HG03159 (cell line): Measurements from ENCODE around the gene SYNE4.
"Not testable (repeated sequence)": the region's sequence is repeated elsewhere in the genome, so short reads cannot be mapped to it uniquely, and the experiment has no call there.

Experiments used
- ATAC-seq: cut with Tn5 transposase; IDR thresholded peaks from one replicate; pipeline ENCODE4 v1.9.1; 2021; ENCODE audit warnings: mild to moderate bottlenecking, moderate library complexity; ENCODE audit not compliant: unreplicated experiment

SYNE4 gene

GRCh38 chr19:35990771-35991730, 17.6 kb downstream of the SYNE4 start:
- ATAC-seq, result no peak

GRCh38 chr19:35990156-35990555, 18.5 kb downstream of the SYNE4 start:
- ATAC-seq, result no peak

GRCh38 chr19:35988824-35989223, 19.8 kb downstream of the SYNE4 start:
- ATAC-seq, result no peak

- no peak for ATAC-seq
These were observed 21.1 kb downstream of the SYNE4 start for GRCh38 chr19:35987571-35987896.

GRCh38 chr19:35986664-35987570, 21.7 kb downstream of the SYNE4 start:
- no peak for ATAC-seq

- ATAC-seq, result no peak
These were observed 22.5 kb downstream of the SYNE4 start for GRCh38 chr19:35986111-35986510.

GRCh38 chr19:35983177-35983576, 25.4 kb downstream of the SYNE4 start:
- no peak for ATAC-seq

- not testable (repeated sequence) for ATAC-seq
These were observed 27.6 kb downstream of the SYNE4 start for GRCh38 chr19:35980997-35981396.

- ATAC-seq, result no peak
These were observed 29.7 kb downstream of the SYNE4 start for GRCh38 chr19:35978832-35979365.

GRCh38 chr19:35978271-35978670, 30.3 kb downstream of the SYNE4 start:
- ATAC-seq, result no peak

- ATAC-seq, result no peak
These were observed 31.0 kb downstream of the SYNE4 start for GRCh38 chr19:35977446-35978222.

- ATAC-seq, result no peak
These were observed 32.9 kb downstream of the SYNE4 start for GRCh38 chr19:35975608-35976214.

- no peak for ATAC-seq
These were observed 35.1 kb downstream of the SYNE4 start for GRCh38 chr19:35973487-35973886.

GRCh38 chr19:35966771-35967170, 41.8 kb downstream of the SYNE4 start:
- ATAC-seq, result no peak

- ATAC-seq, result no peak
These were observed 45.1 kb downstream of the SYNE4 start for GRCh38 chr19:35963514-35963913.

- ATAC-seq, result no peak
These were observed 48.1 kb downstream of the SYNE4 start for GRCh38 chr19:35960432-35960972.

- ATAC-seq, result no peak
These were observed 48.7 kb downstream of the SYNE4 start for GRCh38 chr19:35959968-35960320.

- no peak for ATAC-seq
These were observed 49.3 kb downstream of the SYNE4 start for GRCh38 chr19:35959040-35959967.

GRCh38 chr19:35958660-35959039, 50.0 kb downstream of the SYNE4 start:
- no peak for ATAC-seq
